SHP77 (cell line): ENCODE measurements around the gene HDAC4.

Experiments used
- DNase-seq, 2 experiments: peaks; one replicate each; lab custom pipeline; 2025; lab: John Stamatoyannopoulos, UW

Gene HDAC4

DNA sequence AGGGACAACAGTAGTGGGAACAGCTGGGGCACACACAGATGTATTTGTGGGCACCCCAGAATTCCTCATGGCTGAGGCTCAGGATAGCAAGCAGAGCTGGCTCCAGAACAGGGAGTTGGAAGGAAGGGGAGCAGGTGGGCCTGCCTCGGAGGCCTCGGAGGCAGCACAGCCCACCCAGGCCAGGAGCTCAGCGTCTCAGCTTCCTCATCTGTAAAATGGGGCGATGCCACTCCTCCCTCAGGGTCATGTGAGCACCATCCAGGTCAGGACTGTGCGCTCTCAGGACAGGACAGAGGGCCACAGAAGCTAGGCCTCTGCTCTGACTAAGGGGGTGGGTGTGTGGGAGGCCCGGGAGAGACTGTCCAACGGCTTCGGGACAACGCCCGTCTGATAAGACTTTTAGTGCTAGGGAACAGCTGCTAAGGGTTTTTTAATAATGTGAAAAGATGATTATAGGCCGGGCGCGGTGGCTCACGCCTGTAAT lies 106.2 kb downstream of the HDAC4 start:
- no peak for DNase-seq

DNA sequence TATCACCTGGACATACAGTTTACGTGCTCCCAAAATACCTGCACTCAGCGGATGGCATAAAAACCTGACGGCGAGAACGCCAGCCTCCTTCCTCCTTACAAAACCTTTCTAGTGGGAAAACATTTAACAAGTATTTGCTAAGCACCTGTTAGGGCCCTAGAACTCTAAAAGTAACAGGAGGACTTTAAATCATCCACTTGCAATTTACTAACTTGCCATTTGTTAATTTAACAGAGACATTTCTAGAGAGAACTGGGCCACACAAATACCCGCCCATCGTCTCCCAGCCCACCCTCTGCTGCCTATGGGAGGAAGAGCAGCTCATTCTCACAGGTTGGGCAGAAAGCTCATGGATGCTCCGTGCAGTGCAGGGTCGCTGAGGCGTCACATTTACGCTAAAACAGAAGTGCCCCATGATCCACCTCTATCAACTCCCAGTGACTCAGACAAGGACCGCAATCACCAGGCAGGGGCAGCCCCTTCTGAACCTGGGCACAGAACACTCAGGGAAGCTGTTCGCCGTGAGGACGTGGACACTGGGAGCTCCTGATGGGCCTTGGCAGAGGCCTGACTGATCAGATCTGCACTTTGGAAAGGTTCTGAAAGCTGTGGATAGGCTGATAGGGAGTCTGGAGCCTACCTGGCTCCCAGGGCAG lies 106.9 kb downstream of the HDAC4 start:
- no peak for DNase-seq

DNA sequence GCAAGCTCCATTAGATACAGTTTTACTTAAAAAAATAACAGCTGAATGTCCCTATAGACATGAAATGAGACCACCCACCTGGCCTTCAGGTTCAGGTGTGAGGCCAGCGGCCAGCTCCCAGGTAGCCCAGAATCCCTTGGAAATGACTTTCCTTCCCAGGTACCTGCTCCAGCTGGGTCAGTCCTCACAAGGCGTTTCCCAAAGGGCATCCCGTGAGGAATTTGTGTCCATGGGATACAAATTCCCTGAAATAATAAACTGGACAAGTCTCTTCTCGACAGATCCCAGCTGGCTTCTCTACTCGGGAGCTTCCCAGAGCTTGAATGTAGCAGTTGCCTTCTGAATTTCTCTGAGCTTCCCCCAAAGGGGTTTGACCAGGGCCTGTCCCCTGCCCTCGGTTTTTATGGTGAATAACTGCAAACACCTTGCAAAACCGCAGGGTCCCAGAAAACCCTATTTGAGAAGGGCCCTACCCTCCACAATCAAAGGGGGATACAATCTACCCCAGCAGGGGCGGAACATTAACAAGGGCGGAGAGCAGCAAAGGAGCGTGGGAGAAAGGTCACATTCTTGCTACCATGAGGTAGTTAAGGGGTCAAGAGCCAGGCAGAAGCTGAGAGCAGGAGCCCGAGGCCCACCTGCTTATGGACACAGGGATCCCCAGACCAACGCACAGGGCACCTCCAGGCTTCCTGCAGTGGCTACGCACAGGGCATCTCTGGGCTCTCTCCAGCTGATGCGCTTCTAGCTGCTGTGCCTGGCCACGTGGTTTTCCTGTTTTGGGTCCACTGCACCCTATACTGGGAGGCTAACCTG lies 107.7 kb downstream of the HDAC4 start:
- DNase-seq, result no peak

DNA sequence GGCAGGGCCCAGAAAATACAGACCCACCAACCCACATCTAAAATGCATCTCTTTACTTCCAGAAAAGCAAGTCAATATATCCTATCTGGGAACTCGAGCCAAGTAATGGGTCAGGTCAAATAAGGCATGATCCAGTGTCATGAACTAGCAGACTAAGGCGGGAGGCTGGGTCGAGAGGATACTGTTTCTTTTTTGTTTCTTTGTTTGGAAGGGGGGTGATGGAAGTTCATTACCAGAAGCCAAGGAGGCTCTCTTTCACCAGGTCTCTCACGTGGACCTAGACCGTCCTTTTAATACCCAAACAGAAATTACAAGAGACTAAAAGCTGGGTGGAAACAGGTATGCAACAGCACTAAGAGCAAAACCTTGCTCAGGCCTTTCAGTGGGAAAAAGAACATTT lies 108.3 kb downstream of the HDAC4 start:
- DNase-seq, result no peak

DNA sequence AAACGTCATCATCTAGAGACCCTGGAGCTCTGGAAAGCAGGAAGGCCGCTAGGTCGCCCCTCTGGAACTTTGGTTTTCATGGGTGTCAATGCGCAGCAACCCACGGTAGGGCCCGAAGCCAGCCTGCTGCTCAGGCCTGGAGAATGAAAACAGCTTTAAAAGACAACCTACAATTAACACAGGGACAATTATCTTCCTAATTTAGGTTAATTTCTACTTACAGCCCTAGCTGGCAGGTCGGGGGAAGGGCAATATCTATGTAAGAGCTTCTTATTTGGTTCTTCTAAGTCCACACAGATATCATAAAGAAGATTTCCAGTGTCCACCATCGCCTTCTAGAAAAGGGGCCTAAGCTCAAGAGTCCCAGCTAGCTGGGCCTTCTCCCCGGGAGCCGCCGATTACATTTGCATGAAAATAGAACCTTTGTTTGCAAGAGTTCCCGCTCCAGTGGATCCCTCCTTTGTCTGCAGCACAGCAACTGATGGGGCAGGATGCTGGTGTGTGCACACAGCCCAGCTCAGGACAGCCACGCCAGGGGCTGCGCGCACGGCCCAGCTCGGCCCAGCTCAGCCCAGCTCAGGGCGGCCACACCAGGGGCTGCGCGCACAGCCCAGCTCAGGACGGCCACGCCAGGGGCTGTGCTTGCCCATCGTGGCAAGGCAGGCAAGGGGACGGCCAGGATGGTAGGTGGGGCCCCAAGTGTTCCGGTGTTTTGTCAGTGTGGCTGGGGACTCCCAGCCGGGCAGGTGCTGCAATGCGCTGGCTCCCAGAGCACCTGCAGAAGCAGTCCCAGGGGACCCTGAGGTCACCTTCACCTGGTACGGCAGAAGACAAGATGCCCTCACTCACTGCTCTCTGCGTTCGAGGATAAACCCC lies 109.1 kb downstream of the HDAC4 start:
- DNase-seq, result peak; percentile 20 to 38

DNA sequence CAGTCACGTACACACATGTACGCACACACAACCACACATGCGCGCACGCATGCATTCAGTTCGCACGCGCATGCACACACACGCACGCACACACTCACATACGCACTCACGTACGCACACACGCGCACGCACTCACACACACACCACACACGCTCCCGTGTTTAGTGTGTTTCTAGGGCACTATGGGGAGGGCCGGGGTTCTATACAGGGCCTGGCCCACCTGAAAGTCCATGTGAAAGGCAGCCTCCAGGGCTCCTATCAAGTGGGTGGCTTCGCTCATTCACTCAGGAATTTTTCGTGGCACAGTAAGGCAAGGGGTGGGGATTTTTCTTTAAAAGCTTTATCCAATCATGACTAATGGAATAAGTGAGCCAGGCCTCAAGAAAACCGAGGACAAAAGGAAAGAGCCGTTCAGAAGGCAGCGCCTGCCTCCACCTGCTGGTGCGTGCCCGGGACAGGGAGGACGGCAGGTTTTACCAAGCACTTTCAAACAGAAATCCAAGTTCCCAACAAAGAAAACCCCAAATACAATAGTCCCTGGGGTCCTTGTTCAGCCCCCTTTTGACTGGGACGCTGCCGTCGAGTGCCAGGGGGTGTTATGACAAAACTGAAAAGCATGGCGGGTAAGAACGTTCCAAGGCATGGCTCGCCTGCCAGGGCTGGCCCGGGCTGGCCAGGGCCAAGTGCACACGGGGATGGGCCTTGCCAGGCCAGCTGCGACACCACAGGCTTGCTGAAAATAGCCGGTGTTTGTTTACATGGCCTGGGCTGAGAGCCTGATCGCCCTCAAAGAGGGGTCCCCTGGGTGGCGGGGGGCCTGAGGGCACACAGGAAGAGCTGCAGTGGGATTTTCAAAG lies 110.0 kb downstream of the HDAC4 start:
- peak; percentile 14 to 52 for DNase-seq

DNA sequence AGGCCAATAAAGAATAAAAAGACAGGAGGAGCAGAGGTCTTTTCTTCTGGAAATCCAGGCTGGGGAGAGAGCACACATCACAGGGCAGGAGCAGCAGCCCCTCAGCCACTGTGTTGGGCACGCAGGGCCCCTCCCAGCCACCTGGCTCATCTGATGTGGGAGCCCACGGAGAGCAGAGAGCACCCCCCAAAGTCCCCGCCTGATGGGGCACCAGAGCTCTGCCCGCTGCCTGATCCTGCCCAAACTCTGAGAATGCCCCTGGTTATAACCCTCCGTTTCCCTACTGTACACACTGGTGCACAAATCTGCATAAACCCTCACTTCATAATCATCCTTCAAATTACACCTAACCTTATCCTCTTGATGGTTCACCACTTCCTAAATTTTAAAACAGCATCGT lies 111.3 kb downstream of the HDAC4 start:
- DNase-seq, result no peak

DNA sequence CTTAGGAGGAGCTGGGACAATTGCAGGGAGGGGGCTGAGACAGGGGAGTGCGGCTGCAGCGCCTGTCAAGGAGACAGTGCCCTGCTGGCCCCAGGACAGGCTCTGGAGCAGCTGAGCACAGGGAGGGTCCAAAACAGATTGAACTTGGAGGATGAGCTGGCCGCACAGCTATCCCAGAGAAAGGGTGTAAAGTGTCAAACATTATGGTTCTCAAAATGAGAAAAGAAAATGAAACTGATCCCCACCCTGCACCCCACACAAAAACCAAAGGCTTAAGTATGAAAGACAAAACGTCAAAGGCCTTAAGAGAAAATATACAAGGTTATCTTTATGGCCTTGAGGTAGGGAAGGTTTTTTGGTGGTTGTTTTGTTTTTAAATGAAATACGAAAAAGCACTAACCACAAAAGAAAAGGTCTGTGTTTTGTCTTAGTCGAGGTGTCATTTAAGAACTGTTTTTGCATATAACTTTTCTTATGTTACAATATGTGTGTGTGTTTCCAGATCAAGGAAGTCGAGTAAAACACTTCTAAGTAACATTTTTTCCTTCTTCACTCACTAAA lies 111.8 kb downstream of the HDAC4 start:
- no peak for DNase-seq

DNA sequence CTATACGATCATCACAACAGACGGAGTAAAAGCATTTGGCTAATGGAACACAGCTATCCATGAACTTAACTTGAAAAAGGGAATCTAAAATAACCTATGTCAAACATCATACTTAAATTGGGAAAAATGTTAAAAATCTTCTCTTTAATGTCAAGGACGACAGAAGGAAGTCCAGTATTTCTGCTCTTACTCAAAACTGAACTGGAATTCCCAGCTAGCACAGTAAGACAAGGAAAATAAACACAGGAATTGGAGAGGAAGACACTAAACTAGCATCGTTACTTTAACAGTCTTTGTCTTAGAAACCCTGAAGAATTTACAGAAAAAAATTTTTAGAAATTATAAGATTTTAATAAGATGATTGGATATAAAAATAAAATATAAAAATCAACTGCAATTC lies 112.6 kb downstream of the HDAC4 start:
- DNase-seq, result no peak

DNA sequence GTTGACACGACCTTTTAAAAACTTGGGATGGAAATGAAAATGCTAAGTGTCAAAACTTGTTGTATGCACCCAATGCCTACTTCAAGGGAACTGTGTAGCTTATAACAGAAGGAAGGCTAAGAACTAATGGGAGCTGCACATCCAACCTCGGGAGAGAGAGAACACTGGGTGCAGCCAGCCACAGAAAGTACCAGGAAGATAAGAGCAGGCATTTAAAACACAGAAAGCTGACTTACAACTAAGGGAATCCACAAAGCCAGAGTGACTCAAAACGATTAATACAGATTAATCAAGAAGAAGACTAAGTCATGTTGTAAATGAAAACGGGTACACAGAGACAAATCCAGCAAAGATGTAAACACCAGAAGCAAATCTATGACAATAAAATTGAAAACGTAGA lies 113.4 kb downstream of the HDAC4 start:
- DNase-seq, result no peak

DNA sequence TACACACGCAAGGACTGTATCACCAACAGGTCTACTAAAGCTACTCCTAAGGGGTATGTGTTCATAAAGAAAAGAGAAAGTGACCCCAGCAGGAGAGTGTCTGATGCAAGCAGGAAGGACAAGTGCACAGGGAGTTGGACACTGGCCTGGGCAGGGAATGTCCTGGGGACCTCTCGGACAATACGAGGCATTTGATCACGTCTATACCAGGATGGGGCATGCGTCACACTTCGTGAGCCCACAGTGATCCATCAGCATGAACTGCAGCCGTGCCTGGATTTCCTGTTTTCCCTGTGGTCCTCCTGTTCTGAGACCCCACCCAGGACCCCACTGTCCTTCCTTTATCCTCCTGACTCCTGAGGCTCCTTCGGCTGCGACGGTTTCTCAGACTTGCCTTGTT lies 113.9 kb downstream of the HDAC4 start:
- no peak for DNase-seq

DNA sequence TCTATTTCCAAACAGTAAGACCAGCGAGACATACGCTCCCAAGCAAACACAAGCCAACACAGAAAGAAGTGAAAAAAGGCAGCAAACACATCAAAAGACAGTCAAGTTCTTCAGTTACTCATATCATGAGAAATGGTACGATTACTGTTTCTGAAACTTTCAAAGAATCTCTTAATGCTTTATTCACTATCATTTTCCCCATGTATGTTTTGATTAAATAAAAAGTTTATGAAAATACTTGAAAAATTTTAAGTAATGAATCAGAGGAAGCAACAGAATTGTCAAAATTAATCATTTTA lies 114.9 kb downstream of the HDAC4 start:
- DNase-seq, result no peak

DNA sequence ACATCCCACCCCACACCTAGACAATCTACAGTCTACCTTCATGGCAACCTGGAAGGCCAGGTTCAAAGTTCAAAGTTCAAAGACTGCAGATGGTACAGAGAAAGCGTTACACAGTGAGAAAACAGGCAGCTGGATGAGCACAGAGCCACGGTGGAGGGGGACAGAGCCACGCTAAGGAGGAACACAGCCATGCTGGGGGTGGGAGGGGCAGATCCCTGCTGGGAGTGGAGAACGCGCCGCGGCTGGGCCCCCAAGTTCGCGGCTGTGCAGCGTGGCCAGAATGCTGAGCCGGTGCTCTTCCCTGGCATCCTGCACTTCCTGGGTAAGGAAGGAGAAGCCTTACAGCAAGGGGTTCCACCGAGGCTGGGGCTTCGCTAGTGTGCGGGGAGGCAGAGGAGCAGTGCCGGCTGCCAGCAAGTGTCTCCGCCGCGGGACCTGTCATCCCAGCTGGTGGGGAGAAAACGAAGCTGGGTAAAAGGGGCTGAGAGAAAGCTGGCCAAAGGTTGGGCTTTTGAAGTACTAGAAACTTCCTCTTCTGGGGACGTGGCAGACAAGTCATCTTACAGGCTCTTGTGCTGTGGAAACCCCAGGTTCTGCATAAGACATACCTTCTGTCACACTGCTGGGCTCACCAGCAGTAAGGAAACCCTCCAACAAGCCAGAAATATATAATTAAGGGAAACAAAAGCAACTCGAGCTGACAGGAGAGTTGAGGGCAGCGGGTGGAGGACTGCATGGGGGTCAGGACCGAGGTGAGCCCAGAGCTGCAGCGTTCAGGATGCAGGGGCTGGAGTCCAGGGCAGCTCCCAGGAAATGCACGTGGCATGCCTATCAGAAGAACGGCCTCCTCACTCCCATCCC lies 115.5 kb downstream of the HDAC4 start:
- no peak for DNase-seq

DNA sequence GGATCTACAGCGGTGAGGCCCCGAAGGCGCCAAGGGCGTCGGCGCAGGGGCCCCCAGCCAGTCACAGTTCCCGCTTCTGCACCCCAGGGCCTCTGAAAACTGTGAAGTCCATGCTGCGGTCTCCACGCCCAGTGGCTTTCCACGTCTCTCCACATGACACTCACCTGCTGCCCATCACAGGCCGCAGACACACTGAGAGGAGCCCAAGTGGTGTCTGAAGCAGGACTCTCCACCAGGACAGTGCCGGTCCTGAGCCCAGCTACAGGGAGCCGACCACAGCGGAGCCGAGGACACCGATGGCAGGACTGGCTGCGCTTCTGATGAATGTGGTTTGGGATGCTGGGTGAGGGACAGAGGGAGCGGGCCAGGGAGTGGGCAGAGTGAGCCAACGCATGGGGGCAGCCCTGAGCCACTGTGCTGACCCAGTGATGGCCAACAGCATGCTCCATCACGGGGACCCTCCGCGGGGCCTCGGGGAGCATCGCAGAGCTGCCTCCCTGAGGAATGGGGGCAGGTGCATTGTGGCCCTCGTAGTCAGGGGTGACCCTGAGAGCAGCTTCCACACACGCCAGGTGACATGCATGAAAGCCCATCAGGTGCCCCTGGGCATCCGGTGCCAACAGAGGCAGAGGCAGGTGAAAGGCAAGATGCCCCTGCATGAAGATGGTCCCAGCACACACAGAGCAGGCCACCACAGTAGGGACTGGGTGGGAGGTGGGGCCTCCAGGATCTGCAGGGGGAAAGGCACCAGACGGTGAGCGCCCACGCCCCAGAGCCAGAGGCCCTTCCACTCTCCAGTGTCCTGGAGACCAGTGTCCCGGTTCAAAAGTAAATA lies 116.6 kb downstream of the HDAC4 start:
- DNase-seq, result no peak

DNA sequence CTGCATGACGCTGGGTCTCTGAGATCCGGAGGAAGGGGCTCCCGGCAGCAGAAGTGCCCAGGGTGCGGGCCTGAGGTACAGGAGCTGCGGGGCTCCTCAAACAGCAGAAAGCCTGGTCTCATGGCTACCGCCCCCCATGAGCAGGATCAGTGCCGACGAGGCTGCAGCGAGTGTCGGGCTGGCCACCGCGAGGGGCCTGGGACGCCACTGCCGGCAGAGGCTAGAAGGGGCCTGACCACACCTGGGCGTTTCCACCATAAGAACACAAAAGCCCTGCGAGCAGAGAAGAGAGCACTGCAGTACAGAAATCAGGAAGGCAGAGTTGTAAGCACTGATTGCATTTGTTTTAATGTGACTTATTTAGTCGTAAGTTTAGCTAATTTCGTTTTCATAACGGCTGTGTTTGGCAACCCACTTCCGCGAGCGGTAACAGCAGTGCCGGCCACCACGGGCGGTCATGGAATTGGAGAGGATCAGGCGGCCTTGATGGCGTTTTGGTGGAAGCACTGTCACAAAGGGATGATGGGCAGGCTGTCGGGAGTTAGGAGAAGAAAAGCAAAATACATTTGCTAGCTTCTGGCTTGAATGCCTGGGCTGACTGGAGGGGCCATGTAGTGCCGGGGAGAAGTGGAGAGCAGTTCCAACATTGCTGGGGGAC lies 117.4 kb downstream of the HDAC4 start:
- DNase-seq, result no peak

DNA sequence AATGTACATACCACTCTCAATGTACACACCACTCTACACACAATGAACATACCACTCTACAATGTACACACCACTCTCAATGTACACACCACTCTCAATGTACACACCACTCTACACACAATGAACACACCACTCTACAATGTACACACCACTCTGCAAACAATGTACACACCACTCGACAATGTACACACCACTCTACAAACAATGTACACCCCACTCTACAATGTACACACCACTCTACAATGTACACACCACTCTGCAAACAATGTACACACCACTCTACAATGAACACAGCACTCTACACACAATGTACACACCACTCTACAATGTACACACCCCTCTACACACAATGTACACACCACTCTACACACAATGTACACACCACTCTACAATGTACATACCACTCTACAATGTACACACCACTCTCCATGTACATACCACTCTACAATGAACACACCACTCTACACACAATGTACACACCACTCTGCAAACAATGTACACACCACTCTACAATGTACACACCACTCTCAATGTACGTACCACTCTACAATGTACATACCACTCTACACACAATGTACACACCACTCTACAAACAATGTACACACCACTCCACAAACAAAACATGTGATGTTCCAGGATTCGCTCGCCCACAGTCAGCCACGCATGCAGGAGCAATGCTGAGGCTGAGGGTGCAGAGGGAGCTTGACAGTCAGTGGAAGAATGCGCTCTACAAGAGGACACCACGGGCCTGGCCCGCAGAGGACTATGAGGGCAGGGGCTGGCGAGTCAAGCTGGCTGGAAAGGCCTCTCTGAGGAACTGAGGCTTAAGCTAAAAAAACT lies 118.2 kb downstream of the HDAC4 start:
- no peak for DNase-seq

DNA sequence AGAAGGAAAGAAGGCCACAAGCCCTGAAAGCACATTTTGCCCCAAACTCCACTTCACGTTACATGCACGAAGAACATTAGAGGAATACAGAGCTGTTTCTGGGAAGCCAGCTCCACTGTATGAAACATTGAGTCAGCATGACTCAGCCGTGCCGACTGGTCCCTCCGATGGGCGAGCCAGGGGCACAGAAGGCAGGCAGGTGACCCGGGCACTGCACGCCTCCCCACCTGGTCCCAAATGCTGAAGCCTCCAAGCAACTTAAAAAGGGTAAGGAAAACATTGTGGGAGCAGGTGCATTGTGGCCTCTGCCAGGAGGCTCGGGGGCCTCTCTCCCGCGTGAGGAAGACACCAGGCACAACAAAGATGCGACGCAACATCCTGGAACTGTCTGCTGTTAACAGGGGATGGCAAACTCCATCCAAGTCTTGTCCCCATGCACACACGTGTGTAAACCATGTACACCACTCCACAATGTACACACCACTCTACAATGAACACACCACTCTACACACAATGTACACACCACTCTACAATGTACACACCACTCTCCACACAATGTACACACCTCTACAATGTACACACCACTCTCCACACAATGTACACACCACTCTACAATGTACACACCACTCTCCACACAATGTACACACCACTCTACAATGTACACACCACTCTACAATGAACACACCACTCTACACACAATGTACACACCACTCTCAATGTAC lies 120.4 kb downstream of the HDAC4 start:
- peak; percentile 83 to 90 for DNase-seq
